PC-9 (cell line): ENCODE data around the gene EEF2K. TPM values are rescaled to one million over a fixed set of nuclear protein-coding genes. Genes with fewer than 3 reads are reported as not detected.

ENCODE experiments used
- BruUV-seq: library from RNA; stranded (reverse); fragments of 400-500 nt; replicated peaks from 2 replicates; lab custom pipeline; 2021; lab: Mats Ljungman, UMichigan
- CTCF ChIA-PET: fragments of 300-600 bp; sonication (Branson Sonifier 250); formaldehyde crosslinking; loops from one replicate; lab custom pipeline; 2022; ENCODE audit warnings: antibody characterized with exemption; lab: Charles Lee
- POLR2A ChIA-PET: fragments of 300-600 bp; sonication (Branson Sonifier 250); formaldehyde crosslinking; loops from one replicate; lab custom pipeline; 2022; ENCODE audit warnings: antibody characterized with exemption; ENCODE audit not compliant: unreplicated experiment; lab: Charles Lee
- DNase-seq, 2 experiments: peaks; one replicate each; pipeline versions ENCODE4 v3.0.0 to v3.0.0-alpha.2; 2015 to 2022; ENCODE audit warnings: mixed read lengths in 1 of 2
- H2AFZ ChIP-seq: fragments of 200-600 bp; sonication (generic); 2 replicates; pipeline ENCODE4 v1.8.1; 2017; ENCODE audit warnings: antibody characterized with exemption
- H3F3A ChIP-seq: fragments of 200-600 bp; sonication (generic); 2 replicates; pipeline ENCODE4 v1.8.1; 2017; ENCODE audit warnings: antibody characterized with exemption, mild to moderate bottlenecking, low read depth; ENCODE audit not compliant: insufficient read depth
- H3K27ac ChIP-seq: fragments of 200-600 bp; sonication (generic); 2 replicates; pipeline ENCODE4 v1.6.1; 2016; ENCODE audit warnings: mixed run types
- H3K27me3 ChIP-seq: fragments of 200-600 bp; sonication (generic); 2 replicates; pipeline ENCODE4 v1.6.1; 2016; ENCODE audit warnings: low read depth, mixed run types; ENCODE audit not compliant: insufficient read depth
- H3K36me3 ChIP-seq: fragments of 200-600 bp; sonication (generic); 2 replicates; pipeline ENCODE4 v1.6.1; 2016; ENCODE audit warnings: low read depth, mixed run types
- H3K4me1 ChIP-seq: fragments of 200-600 bp; sonication (generic); replicated peaks from 2 replicates; pipeline ENCODE4 v1.6.1; 2016; ENCODE audit warnings: mixed run types; ENCODE audit not compliant: insufficient read depth
- H3K4me2 ChIP-seq: fragments of 200-600 bp; sonication (generic); 2 replicates; pipeline ENCODE4 v1.6.1; 2017; ENCODE audit warnings: mixed run types
- H3K4me3 ChIP-seq: fragments of 200-600 bp; sonication (generic); 2 replicates; pipeline ENCODE4 v1.6.1; 2016; ENCODE audit warnings: mixed run types
- H3K79me2 ChIP-seq: fragments of 200-600 bp; sonication (generic); 2 replicates; pipeline ENCODE4 v1.6.1; 2017; ENCODE audit warnings: low read depth, mixed run types
- H3K9me2 ChIP-seq: fragments of 200-600 bp; sonication (generic); 2 replicates; pipeline ENCODE4 v1.8.1; 2017; ENCODE audit warnings: mild to moderate bottlenecking; ENCODE audit not compliant: insufficient read depth
- H3K9me3 ChIP-seq: fragments of 200-600 bp; sonication (generic); 2 replicates; pipeline ENCODE4 v1.8.1; 2016; ENCODE audit warnings: low read depth; ENCODE audit not compliant: insufficient read depth
- H4K20me1 ChIP-seq: fragments of 200-600 bp; sonication (generic); 2 replicates; pipeline ENCODE4 v1.8.1; 2017; ENCODE audit not compliant: insufficient read depth
- CTCF ChIP-seq: fragments of 200-600 bp; sonication (generic); conservative IDR thresholded peaks from 2 replicates; pipeline ENCODE4 v1.6.1; 2017; ENCODE audit warnings: mixed run types, antibody characterized with exemption, mild to moderate bottlenecking, moderate library complexity
- EZH2 ChIP-seq: fragments of 200-600 bp; sonication (generic); IDR thresholded peaks from 2 replicates; pipeline ENCODE4 v1.8.0; 2017; ENCODE audit warnings: antibody characterized with exemption, low read depth
- intact Hi-C: fragments of 100-400 bp; cut with micrococcal nuclease; formaldehyde crosslinking; loops from one replicate; pipeline ENCODE4 v1.10.0; 2022; ENCODE audit not compliant: unreplicated experiment
- total RNA-seq: library from RNA; stranded (reverse); gene quantifications from 2 replicates; pipeline ENCODE4 v1.2.3, GENCODE V29; 2021

Gene EEF2K
- total RNA-seq, 1 experiment from 2014 or later = 29.8 TPM

GRCh38 chr16:22321340-22322001 lies 115.4 kb downstream of the EEF2K start:
- CTCF ChIA-PET = interaction anchor here (0.6 kb wide), 1 partner anchor 1163 kb away, joined by 7 read pairs; the partner anchor contains the start of gene LDAF1
- no peaks in the 10 kb centered on the region for H3K4me1 ChIP-seq
- TF ChIP-seq CTCF = peak; percentile 94
- TF ChIP-seq EZH2 = no peak
- H4K20me1 ChIP-seq = peaks cover 17% of the 10 kb centered on the region
- BruUV-seq = no TSS peak
- H3K9me2 ChIP-seq = no peaks in the 10 kb centered on the region
- intact Hi-C loops = loop anchor here (1.0 to 5.0 kb wide), 5 partner anchors 764 to 1471 kb away; no protein-coding TSS in a partner anchor
- H3K4me2 ChIP-seq = no peak overlapping the region
- H3K9me3 ChIP-seq = no peaks in the 10 kb centered on the region
- peaks cover 13% of the 10 kb centered on the region; the same call in 1 of the 2 replicates for H3F3A ChIP-seq
- DNase-seq = peak; percentile 54 to 59
- no peaks in the 10 kb centered on the region; the same call in 1 of the 2 replicates for H3K79me2 ChIP-seq
- H3K27me3 ChIP-seq = no peaks in the 10 kb centered on the region
- 0 out of 2 replicates have a peak, but pooled peaks cover 9% of the 10 kb centered on the region for H3K36me3 ChIP-seq
- no peak overlapping the region for H3K4me3 ChIP-seq
- POLR2A ChIA-PET = no interaction called here
- no peak overlapping the region for H3K27ac ChIP-seq
- no peak overlapping the region for H2AFZ ChIP-seq

- CTCF ChIA-PET = no interaction called here
- H3K36me3 ChIP-seq = 0 out of 2 replicates have a peak, but pooled peaks cover 9% of the 10 kb centered on the region
- intact Hi-C loops = loop anchor here (5.0 kb wide), 2 partner anchors 765 to 1020 kb away; no protein-coding TSS in a partner anchor
These were observed 116.0 kb downstream of the EEF2K start for GRCh38 chr16:22322021-22322471.

GRCh38 chr16:22322741-22323140 lies 116.7 kb downstream of the EEF2K start:
- no peak for DNase-seq
- Histone ChIP-seq H3F3A (peaks cover 12% of the 10 kb centered on the region; the same call in 1 of the 2 replicates), H2AFZ (no peak overlapping the region), H3K79me2 (no peaks in the 10 kb centered on the region; the same call in 1 of the 2 replicates), H4K20me1 (peaks cover 17% of the 10 kb centered on the region), H3K4me3 (no peak overlapping the region), H3K9me3 (no peaks in the 10 kb centered on the region), H3K36me3 (0 out of 2 replicates have a peak, but pooled peaks cover 9% of the 10 kb centered on the region), H3K4me1 (no peaks in the 10 kb centered on the region), H3K4me2 (no peak overlapping the region), H3K27me3 (no peaks in the 10 kb centered on the region), H3K9me2 (no peaks in the 10 kb centered on the region), H3K27ac (no peak overlapping the region)
- intact Hi-C loops = loop anchor here (5.0 kb wide), 2 partner anchors 765 to 1020 kb away; no protein-coding TSS in a partner anchor
- ChIA-PET CTCF (no interaction called here), POLR2A (no interaction called here)
- no TSS peak for BruUV-seq
- TF ChIP-seq CTCF = no peak
- TF ChIP-seq EZH2 = no peak

More at GRCh38 chr16:22322021-22322471, 116.0 kb downstream of the EEF2K start:
- no peaks in the 10 kb centered on the region for H3K27me3 ChIP-seq
- peaks cover 13% of the 10 kb centered on the region; the same call in 1 of the 2 replicates for H3F3A ChIP-seq
- H2AFZ ChIP-seq = no peak overlapping the region
- peaks cover 17% of the 10 kb centered on the region for H4K20me1 ChIP-seq
- no peaks in the 10 kb centered on the region; the same call in 1 of the 2 replicates for H3K79me2 ChIP-seq
- POLR2A ChIA-PET = no interaction called here
- TF ChIP-seq CTCF (no peak), EZH2 (no peak)
- no peak overlapping the region for H3K27ac ChIP-seq
- no peaks in the 10 kb centered on the region for H3K9me2 ChIP-seq
- H3K4me1 ChIP-seq = no peaks in the 10 kb centered on the region
- BruUV-seq = no TSS peak
- DNase-seq = no peak
- H3K4me3 ChIP-seq = no peak overlapping the region
- no peaks in the 10 kb centered on the region for H3K9me3 ChIP-seq
- no peak overlapping the region for H3K4me2 ChIP-seq
